Measurements from ENCODE around the gene TBX20. TPM values are rescaled to one million over a fixed set of nuclear protein-coding genes. Genes with fewer than 3 reads are reported as not detected.

TBX20 gene
- total and polyA plus RNA-seq, 3 experiments from 2014 or later, result not detected

Other genes starting within 250 kb of the TBX20 start
- gene DPY19L1, start 216.6 kb downstream of the TBX20 start, total RNA-seq, result 10 to 100 TPM; 15.9 to 16.2 TPM
- gene DPY19L1, start 216.6 kb downstream of the TBX20 start, polyA plus RNA-seq, result 3.2 TPM